Fibroblast of villous mesenchyme (primary cell): ENCODE measurements around the gene TFRC. TPM values are rescaled to one million over a fixed set of nuclear protein-coding genes. Genes with fewer than 3 reads are reported as not detected.

Experiments used
- DNase-seq: peaks from one replicate; pipeline ENCODE4 v3.0.0-alpha.2; 2010; ENCODE audit warnings: low read depth
- H3K4me3 ChIP-seq: 2 replicates; pipeline ENCODE4 v1.5.1; 2011; ENCODE audit warnings: low read depth, mild to moderate bottlenecking, low read length
- total RNA-seq: library from RNA; depleted of rRNA; stranded (reverse); fragments of >200 nt; gene quantifications from 2 replicates; pipeline ENCODE4 v1.2.3, GENCODE V29; 2012
- TF ChIP-seq, protein P1 (sequence below): IDR thresholded peaks from 2 replicates; pipeline ENCODE4 v1.5.1; 2012; ENCODE audit warnings: low read depth, mild to moderate bottlenecking, low read length; ENCODE audit not compliant: insufficient read depth

The TFRC gene
- total RNA-seq, 1 donor: 150 TPM

DNA sequence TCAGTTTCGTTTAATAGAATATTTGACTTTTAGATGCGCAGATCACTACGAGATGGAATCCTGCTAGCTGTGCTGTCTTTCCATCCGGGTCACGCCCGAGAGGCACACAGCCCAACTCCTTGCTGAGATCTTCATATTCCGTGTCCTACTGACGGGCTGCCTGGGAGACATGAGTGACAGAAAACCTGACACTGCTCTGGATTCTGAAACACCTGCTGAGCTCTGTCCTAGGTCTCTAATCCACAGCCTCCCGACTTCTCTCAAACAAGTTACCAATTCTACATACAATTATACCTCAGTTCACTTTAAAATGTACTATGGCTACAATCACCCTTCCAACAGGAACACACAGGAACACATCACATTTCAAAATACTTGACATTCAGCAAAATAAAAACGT, 27.2 kb downstream of the TFRC start:
- DNase-seq: no peak
- TF ChIP-seq, protein P1, sequence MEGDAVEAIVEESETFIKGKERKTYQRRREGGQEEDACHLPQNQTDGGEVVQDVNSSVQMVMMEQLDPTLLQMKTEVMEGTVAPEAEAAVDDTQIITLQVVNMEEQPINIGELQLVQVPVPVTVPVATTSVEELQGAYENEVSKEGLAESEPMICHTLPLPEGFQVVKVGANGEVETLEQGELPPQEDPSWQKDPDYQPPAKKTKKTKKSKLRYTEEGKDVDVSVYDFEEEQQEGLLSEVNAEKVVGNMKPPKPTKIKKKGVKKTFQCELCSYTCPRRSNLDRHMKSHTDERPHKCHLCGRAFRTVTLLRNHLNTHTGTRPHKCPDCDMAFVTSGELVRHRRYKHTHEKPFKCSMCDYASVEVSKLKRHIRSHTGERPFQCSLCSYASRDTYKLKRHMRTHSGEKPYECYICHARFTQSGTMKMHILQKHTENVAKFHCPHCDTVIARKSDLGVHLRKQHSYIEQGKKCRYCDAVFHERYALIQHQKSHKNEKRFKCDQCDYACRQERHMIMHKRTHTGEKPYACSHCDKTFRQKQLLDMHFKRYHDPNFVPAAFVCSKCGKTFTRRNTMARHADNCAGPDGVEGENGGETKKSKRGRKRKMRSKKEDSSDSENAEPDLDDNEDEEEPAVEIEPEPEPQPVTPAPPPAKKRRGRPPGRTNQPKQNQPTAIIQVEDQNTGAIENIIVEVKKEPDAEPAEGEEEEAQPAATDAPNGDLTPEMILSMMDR: no peak
- no peak overlapping the region for H3K4me3 ChIP-seq

GRCh38 chr3:196053487-196053886, 28.4 kb downstream of the TFRC start:
- H3K4me3 ChIP-seq: no peak overlapping the region
- TF ChIP-seq, protein P1: no peak
- no peak for DNase-seq

DNA sequence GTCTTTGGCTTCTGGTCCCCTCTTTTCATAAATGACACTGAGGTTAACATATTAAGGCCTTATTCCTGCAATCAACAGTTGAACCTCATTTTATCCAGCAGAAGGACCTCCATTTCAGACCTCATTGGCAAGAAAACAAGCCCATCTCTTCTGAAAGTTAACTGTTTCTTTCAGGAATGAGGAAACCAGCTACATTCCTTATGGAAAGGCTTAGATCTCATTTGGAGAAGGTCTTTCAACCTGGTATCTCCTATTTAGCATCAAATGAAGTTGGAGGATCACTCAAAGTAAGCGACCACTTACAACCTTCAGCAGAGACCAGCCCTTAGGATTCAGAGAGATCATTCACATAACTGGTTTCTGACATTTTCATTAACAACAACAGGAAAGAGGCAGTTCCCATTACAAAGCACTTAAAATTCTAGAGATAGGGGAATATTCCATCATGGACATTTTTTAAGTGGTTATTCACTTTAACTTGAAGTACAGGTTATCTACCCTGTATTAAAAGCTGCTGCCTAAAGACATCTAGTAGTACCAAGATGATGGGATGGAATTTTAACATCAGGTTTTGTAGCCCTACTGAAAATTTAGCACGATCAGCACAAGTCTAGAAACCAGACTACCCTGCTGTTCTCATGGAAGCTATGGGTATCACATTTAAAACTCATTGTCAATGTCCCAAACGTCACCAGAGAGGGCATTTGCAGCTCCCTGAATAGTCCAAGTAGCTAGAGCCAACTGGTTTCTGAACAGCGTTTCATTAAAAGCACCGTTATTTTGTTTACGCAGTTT, 30.4 kb downstream of the TFRC start:
- DNase-seq: no peak
- TF ChIP-seq, protein P1: no peak
- H3K4me3 ChIP-seq: no peak overlapping the region

GRCh38 chr3:196050597-196050996, 31.3 kb downstream of the TFRC start:
- DNase-seq: no peak
- no peak overlapping the region for H3K4me3 ChIP-seq
- TF ChIP-seq, protein P1: no peak

- H3K4me3 ChIP-seq: no peak overlapping the region
- TF ChIP-seq, protein P1: no peak
- DNase-seq: no peak
These were observed 32.2 kb downstream of the TFRC start for GRCh38 chr3:196049653-196050052.

DNA sequence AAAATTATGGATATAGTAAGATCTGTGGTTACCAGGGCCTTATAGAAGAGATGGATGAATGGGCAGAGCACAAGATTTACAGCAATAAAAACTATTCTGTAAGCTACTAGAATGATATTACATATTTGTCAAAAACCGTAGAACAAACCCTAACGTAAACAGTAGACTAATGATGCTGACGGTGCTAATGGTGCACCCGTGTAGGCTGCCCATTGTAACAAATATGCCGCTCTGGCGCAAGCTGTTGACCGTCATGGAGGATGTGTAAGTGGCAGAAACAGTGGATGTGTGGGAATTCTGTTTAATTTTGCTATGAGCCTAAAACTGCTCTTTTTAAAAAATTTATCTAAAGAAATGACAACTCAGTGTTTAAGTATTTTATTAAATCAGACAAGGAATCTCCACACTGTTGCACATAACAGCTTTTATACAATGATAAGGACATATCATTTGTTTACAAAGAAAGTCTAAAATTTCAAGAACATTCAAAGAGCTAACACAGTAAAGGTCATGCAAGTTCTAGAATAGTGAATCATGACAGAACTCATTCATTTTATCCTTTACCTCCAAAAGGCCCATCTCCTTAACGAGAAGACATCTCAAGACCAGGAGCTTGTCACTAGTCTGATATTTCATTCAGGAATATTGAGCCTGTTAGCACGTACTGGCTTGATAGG, 32.8 kb downstream of the TFRC start:
- TF ChIP-seq, protein P1: no peak
- no peak for DNase-seq
- H3K4me3 ChIP-seq: no peak overlapping the region
